CD4-positive, alpha-beta T cell treated with Interleukin-1 beta for 1 hour (primary cell): ENCODE measurements around the gene SSH3.
A peak's percentile ranks its signal among the peaks of the same experiment; 100 is the strongest.

Source experiments
- DNase-seq, 2 donors: peaks; one replicate each; pipeline ENCODE4 v3.0.0-alpha.2; 2020 to 2022

The SSH3 gene

DNA sequence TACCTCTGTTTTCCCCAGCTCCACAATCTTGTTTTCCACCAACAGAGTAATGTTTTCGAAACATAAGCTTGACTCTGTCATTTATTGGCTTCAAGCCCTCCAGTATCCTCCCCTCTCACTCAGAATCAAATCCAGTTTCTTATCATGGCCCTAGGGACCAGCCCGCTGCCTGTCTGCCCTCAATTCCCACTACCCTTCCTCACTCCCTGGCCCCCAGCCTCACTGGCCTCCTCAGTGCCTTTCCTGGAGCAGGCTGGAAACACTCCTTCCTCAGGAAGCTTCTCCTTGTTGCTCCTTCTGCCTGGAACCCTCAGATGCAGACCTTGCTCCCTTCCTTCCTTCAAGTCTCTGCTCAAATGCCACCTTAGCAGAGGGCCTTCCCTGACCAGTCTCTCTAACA, 46.1 kb downstream of the SSH3 start:
- no peak for DNase-seq

DNA sequence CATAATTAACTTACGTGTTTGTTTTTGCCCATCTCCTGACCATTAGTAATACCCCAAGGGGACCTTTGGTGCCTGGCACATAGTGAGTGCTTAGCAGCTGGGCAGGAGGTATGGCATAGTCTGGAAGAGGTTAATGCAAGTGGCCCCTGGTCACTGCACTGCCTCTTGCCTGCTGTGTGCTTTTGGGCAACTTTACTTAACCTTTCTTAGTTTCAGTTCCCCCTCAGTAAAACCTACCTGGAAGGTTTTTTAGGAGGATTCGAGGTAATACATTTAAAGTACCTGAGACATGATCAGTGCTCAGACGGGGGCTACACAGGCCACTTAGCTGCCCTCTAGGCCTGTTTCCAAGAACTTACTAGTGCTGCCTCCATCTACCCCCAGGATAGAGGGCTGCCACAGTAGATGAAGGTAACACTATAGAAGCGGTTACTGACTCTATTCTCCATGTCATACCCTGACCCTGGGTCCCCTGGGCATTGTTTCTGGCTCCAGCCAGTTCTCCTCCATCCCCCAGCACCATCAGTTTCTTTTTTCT, 46.7 kb downstream of the SSH3 start:
- DNase-seq, result no peak

DNA sequence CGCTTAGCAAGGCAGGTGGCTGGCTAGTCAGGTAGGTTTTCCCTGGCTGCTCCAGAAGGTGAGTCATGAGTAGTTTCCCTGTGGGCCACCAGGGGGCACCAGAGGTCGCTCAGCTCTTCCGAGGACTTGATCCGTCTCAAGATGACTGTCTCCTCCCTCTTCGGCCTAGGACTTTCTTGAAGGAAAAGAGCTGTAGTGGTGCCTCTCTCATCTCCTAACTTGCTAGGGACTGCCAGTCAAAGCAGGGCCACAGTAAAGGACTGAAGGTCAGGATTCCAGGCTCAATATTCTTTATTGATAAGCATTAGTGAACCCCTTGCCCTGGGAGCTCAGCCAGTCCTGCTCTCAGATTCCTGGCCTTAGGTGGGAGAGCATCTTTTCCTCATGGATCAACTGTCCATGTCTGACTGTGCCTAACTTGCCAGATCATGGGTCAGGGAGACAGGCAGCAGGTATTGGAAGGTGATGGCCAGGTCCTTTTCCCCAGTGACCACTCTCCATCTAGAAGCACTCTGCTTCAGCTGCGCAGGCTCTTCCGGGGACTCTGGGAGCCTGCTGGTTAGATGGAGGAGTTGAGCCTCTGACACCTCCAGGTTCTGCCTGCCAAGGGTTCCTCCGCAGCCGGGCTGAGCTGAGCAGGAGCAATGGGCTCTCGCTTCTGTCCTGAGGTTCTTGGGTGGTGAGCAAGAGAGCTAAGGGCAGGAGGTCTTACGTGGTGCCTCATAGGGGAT, 48.1 kb downstream of the SSH3 start:
- DNase-seq, result peak; percentile 72 to 76

DNA sequence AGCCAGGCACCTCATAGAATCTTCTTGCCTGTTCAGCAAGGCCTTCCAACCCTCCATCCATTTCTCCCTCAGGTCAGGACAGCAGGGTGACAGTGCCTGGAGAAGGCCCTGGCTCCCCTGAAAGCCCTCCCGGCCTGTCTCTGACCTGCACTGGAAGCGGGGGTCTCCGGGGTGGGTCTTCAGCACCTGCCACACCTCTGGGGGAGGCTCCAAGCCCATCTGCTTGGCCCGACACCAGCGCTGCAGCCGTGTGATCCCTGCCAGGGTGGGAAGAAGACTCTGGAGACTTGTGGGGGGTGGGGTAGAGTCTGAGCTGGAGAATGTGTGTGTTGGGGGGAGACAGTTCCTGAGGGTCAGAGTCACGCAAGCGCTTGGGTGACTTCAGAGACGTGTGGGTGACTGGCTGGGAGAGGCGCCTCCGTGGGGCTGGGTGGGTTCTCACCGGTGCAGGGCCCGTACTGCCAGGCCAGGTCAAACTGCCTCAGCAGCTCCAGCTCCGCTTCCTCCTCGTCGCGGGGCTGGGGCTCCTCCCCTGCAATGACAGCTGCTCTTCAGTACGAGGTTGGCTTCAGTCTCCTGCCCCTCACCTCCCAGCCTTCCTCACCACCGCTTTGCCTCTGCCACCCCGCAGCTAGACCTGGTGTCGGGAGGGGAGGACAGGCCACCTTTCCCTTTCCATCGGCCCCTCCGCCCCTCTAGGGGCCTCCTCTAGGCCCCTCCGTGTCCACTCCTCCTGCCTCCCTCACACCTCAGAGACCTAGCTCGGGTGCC, 49.4 kb downstream of the SSH3 start:
- peak in 1 of 2 donors; percentile 76 for DNase-seq

DNA sequence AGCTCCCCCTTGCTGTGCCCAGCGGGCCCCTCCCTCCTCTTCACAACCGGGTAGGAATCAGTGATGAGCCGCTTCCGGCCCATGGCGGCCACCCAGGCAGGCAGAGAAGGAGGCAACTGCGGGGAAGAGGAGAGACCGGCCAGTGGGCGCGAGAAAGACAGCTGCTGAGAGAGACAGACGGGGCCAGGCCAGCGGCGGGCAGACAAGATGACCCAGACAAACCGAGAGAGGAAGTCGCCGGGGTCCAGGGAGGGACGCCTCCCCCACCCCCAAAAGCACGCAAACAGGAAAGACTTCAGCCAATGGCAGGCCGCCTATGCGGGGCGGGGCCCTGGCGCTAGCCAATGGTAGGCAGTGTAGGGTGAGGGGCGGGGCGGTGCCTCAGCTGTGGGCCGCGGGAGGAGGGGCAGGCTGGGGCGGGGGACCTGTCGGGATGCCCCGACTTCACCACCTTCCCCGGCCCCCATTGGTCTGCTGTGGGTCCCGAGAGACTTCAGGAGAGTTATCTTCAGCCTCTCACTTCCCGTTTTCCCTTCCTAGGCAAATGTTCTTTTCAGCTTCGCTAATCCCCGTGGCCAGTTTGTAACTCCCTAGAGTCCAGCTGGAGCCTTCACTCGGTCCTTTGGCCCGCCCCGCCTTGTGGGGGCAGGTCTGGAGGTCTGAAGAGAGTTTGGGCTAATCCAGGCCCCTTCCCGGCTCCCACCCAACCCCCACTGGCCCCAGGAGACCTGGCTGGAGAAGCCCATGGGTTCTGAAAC, 50.2 kb downstream of the SSH3 start, which contains the start of gene POLD4:
Gene POLD4 (minus strand): TSS at position 230 of the 758 bp plus-strand sequence. CDS start 147 bp downstream, at position 83.
- peak; percentile 97 for DNase-seq

DNA sequence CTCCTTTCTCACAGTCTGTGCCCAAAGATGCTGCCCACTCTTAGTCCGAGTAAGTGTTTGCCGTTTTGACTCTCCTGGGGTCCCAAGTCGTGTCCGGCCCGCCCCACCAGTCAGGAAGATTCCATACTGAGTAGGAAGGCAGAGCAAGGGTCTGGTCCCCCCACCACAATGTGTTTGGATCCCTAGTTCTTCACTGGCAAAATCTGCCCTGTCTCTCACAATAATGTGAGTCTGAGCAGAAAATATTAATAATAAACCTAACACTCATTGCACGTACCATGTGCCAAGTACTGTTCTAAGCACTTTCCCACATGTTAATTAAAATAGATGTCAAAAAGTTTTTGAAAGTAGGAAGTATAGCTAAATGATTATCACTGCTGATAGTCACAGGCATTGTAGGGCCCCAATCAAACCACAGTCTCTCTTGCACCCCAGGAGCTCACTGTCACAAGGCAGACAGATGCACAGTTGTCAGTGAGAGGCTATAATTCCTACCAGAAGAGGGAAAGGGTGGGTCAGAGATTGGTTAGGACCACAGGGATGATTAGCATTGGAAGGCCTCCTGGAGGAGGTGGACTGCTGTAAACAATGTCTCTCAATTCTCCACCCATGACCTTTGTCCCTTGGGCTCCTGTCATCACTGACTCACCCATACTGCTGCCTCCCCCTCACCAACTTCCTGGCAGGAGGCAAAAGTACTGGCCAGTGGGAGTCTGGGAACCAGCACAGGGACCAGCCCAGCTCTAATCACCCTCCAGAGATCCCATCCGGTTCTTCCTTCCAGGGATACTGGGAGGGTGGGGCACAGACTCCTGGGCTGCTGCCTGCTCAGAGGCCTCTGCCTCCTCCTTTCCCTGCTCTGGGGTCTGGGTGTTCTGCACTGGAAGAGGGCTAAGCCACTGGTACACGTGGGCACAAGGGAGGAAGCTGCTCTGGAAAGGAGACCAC, 51.0 kb downstream of the SSH3 start:
- peak in 1 of 2 donors; percentile 44 for DNase-seq

DNA sequence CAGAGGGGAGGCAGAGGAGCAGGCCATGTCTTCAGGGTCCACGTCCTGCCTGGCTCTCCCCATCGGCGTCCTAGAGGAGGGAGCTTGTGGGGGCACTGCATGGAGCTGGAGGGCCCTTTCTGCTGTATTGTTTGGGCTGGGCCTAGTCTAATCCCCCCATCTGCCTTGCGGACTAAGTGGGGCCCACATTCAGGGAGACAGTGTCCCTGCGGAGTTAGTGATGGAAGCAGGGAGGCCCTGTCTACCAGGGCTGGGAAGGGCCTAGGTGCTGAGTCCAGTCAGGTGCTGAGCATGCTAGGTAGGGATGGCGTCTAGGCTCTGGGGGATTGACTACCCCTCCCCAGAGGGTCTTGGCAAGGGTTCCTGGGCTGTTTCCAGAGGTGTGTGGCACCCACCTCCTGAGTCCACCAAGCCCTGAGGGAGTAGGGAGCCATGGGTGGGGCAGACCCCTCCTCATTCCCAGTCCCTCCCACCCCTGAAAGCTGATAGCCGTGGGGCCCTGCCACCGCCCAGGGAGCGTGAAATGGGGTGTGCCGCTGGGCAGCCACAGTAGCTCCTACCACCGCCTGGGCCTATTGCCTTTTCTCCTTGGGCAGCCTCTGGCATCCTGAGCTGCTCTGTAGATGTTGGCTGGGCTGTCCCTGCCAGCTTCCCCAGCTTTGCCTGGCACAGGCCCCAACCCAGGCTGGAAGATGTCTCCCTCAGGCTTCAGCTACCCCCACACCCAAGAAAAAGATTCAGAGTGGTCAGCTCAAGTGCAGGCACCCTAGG, 51.9 kb downstream of the SSH3 start:
- DNase-seq, result no peak

DNA sequence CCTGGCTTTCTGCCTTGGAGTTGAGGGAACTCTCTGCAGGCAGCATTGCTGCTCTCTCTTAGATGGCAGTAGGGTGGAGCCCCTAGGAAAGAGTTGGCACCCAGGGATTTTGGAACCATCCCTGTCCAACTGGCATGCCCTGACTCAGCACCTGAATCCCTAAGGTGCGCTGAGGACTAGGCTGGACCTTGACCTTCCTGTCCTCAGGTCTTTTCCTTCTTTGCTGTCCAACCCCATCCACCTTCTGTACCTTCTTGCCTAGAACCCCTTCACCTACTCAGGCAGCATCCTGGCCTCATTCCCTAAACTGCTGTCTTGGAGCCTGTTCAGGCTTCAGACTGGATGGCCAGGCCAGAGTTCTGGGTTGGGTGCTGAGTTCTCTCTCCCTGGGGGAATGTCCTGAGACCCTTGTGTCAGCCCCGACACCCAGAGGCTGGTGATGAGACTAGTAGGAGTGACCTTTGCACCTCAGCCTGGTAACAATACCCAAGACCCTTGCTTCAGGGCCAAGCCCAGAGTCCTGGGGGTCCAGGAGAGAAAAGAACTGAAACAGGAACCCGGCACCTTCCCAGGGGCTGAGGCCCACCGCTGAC, 52.6 kb downstream of the SSH3 start:
- no peak for DNase-seq

DNA sequence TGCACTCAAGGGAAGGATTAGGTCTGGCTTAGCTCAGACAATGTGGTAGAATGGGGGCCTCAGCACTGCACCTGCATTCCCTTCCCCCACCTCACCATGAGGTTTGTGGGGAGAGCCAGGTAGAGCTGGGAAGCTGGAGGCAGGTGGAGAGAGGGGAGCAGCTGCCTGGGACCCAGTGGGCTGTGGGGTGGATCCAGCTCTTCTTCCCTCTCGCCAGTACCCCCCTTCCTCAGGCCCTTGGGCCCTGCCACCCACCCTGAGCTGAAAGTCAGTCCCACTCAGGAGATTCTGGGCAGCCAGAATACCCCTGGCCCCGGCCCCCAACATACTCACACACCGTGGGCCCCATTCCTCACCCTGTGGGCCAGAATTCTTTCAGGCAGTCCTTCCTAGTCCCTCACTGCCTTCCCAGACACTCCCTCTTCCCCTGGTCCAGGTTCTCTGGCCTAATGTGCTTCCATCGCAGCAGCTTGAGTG, 53.1 kb downstream of the SSH3 start:
- DNase-seq, result no peak

DNA sequence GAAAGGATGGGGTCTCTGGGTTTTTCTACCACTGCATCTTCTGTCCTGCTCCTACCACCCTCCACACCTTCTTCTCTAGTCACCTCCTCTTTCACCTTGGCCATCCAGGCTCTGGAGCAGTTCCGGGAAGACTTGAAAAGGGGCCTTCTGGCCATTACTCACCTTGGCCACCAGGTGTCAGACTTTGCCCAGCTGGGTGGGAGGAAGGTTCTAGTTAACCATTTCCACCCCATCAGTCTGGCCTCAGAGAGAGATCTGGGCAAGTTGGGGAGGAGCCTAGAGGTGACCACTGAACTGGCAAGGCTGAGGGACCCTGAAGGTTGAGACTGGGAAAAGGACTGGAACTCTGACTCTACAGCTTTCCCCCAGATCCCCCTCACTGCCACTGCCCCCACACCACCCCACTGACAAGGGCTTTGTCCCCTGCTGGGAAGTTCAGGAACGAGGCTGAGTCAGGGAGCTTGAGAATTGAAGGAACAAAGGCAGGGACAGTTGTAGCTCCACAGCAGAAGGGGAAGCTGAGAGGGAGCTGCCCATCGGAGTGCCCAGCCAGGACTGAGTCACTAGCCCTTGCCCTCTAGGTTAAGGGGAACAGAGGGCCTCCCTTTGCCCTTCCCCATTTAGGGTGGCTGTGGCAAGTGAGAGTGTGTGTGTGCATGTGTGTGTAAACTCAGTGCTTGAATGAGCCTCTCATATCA, 53.7 kb downstream of the SSH3 start:
- DNase-seq, result peak; percentile 80

DNA sequence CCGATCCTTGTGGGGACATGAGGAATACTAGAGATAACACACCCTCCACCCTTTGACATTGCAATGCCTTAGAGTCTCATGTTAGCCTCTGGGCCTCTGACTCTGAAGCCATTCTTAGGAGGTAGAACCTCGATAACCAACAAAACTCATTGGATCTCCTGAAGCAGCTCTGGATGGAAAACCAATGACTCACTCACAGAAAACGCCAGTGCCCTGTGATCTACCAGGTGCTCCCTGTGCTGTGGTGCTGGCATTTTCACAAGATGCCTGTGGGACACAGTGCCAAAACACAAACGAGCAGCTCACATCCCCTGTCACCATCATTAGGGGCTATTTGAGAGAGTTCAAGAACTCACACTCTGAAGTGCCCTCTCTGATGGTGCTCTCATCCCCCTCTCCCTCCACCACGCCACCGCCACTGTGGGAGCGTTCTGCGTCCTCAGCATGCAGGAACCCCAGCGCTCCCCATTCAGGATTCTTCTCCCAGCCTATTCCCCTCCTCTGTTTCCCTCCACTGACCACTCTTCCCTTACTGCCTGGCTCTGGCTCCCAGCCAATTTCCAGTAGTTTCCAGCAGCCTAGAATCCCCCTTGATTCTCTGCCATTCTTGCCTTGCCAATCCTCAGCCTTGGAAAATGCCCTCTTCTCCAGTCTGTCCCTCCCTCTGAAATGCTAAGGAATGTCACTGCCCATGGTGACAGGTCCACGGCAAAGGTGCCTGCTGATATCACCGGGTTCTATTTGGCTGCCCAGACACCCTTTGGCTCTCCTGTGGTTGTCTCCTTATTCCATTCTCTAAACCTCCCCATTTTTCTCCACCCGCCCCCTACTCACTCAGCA, 54.7 kb downstream of the SSH3 start:
- no peak for DNase-seq
